GM20000 (cell line): ENCODE results near the gene KRT14.
"Not testable (repeated sequence)": the region's sequence is repeated elsewhere in the genome, so short reads cannot be mapped to it uniquely, and the experiment has no call there.

ENCODE experiments used
- DNase-seq: peaks from one replicate; pipeline ENCODE4 v3.0.0; 2012; ENCODE audit warnings: low spot score
- TF ChIP-seq, protein P1 (sequence below): IDR thresholded peaks from 2 replicates; pipeline ENCODE4 v1.5.1; 2012; ENCODE audit warnings: mild to moderate bottlenecking, control low read depth; ENCODE audit errors: extremely low read depth, missing control alignments

The KRT14 gene

DNA sequence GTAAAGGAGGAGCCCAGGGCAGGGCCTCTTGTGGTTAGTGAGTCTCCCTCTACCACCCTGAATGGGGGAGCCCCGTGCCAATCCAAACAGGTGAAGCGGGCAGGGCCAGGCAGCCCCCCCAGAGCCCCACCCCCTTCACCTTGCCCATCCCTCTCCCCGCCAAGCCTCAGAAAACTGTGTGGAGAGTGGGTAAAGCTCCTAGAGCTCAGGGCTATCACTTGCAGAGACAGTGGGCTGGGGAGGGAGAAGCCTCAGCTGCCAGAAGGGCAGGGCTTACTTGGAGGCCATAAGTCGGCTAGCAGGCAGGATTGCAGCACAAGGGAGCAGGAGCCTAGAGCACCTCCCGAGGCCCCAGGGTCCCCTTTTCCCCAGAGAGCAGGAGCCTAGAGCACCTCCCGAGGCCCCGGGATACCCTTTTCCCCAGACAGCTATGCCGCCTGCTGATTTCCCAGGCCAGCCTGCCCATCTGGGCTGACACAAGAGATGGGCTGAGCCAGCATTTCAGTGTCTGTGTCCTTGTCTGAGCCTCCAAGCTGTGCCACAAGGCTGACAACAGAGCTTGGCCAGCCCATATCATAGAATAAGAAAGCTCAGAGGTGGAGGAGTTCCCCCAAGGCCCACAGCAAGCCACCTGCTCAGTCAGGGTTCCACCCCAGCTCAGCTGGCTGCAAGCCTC, 6.7 kb upstream of the KRT14 start:
- TF ChIP-seq, protein P1, sequence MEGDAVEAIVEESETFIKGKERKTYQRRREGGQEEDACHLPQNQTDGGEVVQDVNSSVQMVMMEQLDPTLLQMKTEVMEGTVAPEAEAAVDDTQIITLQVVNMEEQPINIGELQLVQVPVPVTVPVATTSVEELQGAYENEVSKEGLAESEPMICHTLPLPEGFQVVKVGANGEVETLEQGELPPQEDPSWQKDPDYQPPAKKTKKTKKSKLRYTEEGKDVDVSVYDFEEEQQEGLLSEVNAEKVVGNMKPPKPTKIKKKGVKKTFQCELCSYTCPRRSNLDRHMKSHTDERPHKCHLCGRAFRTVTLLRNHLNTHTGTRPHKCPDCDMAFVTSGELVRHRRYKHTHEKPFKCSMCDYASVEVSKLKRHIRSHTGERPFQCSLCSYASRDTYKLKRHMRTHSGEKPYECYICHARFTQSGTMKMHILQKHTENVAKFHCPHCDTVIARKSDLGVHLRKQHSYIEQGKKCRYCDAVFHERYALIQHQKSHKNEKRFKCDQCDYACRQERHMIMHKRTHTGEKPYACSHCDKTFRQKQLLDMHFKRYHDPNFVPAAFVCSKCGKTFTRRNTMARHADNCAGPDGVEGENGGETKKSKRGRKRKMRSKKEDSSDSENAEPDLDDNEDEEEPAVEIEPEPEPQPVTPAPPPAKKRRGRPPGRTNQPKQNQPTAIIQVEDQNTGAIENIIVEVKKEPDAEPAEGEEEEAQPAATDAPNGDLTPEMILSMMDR = no peak
- no peak for DNase-seq

DNA sequence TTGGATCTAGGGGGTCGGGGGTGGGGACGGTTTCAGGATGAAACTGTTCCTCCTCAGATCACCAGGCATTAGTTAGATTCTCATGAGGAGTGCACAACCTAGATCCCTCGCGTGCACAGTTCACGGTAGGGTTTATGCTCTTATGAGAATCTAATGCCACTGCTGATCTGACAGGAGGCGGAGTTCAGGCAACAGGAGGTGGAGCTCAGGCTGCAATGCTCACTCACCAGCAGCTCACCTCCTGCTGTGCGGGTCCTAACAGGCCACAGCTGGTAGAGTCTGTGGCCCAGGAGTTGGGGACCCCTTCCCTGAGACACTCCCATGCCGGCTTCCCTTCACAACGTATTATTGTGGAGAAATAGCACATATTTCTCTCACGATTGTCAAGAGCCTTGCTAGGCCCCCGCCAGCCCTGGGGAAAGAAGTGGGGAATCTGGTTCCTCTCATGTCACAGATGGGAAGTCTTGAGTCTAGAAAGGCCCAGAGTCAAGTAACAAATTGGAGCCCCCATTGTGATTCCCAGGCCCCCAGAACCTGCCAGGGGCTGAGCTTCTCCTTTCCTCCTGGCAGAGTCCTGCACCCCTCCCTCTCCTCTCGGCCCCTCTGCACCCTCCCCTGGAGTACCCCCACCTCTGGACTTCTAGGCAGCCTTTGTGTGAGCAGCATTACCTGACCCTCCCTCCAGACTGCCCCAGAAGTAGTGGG, 6.1 kb upstream of the KRT14 start:
- TF ChIP-seq, protein P1 = no peak
- no peak for DNase-seq

DNA sequence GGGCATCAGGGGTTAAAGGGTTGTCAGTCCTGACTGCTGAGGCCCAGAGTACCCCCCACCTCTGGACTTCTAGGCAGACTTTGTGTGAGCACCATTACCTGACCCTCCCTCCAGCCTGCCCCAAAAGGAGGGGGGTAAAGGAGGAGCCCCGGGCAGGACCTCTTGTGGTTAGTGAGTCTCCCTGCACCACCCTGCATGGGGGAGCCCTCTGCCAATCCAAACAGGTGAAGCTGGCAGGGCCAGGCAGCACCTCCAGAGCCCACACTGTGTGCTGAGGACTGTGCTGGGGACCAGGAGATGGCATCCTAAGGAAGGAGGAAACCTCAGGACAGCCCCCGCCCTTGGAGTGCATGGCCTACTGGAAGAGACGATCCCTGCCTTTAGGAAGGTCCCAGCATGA, 2.6 kb upstream of the KRT14 start:
- TF ChIP-seq, protein P1 = no peak
- no peak for DNase-seq

DNA sequence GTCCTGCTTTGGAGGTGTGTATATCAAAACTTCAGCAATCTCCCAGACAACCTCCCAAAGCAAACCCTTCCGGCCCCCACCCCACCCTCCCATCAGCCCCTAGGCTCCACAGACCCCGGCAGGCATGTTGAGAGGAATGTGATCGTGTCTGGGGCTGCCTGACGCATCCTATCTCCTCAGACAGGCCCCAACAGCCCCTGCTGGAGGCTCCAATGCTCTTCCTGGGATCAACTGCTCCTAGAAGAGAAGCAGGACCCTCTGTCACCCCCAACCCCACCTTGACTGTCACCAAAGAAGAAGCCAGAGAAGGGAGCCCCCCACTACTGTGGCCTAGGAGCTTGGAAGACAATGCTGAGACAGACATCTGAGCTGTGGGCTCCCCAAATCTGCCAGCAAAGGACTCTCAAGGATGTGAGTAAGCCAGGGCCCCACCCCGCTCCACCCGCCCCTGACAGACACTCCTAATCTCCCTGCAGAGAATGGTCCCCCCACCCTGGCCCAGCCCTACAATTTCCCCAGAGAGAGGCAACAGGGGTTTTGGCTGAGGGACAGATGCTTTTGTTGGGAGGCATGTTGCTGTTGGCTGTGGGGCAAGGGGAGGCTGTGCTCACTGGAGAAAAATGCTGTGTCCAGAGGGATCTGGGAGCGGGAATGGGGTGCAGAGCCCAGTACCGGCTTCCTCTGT, 1.6 kb upstream of the KRT14 start:
- no peak for DNase-seq
- TF ChIP-seq, protein P1 = no peak

DNA sequence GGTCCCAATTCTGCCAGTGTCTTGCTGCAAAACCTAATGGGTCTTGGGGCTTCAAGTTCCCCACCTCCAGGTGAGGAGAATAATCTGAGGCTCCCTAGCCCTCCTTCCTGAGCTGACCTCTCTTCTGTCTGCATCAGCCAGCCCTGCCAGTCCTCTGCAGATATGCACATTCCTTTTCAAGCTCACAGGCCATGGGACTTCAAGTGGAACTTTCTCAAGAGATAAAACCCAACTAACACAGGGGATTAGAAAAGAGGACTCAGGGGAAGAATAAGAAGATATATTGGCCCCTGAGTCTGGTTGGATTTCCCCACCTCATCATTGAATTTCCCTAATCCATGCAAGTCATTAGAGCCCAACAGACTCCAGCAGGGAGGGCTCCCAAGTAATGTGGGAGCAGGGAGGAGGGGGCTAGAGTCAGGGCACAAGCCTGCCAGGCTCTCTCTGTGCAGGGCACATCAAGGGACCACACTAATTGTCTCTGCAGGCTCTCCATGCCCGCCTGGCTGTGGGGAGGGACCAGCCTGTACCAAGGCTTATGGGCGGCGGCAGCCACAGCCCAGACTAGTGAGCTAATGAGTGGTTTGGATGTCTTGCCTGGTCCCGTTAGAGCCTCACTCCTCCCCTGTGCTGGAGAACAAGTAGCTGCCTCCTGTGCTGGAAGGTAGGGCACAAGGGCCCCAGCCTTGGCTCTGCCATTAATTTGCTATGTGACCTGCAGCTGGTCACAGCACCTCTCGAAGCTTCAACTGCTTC, 1.2 kb downstream of the KRT14 start:
- no peak for DNase-seq
- TF ChIP-seq, protein P1 = no peak

DNA sequence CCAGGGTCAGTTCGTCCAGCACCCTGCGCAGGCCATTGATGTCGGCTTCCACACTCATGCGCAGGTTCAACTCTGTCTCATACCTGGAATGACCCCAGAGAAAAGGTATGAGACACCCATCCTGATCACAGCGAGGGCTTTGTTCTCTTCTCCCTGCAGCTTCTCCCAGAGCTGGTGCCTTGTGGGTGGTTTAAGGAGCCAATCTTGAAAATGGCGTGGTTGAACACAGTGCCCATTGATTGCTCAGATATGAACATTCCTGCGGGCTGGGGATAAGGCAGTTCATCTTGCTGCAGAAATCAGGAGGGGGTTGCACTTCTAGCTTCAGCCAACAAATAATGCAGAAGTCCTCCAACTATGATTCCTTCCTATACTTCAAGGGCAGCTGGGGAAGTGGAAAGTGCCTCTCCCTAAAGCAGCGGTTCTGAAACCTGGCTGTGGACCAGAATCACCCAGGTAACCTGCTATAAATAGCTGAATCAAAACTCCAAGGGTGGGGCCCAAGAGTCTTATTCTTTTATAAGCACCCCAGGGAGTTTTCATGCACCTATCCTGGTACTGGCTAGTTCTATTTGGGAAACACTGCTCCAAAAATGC, 2.3 kb downstream of the KRT14 start:
- DNase-seq = not testable (repeated sequence)
